ENCODE data around the gene CFTR. TPM values are rescaled to one million over a fixed set of nuclear protein-coding genes. Genes with fewer than 3 reads are reported as not detected.

The CFTR gene
- total RNA-seq, 1 donor: not detected

DNA sequence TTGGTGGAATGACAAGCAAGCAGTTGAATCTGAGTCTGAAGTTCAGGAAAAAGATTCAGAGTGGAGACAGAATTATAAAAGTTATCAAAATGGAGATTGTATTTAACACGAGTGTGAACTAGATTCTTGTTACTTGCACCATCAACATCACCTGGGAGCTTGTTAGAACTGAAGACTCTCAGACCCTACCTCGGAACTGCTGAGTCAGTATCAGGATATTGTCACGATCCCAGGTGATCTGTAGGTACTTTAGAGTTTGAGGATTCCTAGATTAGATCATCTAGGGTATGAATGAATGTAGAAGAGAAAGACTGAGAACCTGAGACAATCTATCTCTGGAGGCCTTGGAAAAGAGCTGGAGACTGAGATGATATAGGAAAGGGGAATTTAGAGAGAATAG is 199.3 kb downstream of the CFTR start:
- no peaks in the 10 kb centered on the region for H3K36me3 ChIP-seq (ENCODE audit: insufficient read depth, low read length)
- no peaks in the 10 kb centered on the region for H3K4me1 ChIP-seq (ENCODE audit: insufficient read depth, low read length)
- H3K27me3 ChIP-seq (ENCODE audit: insufficient read depth, low read length): no peaks in the 10 kb centered on the region
- H2AFZ ChIP-seq (ENCODE audit: low read length): no peak overlapping the region
- DNase-seq (ENCODE audit: insufficient read length, low spot score, missing footprints): no peak
- H3K9me3 ChIP-seq (ENCODE audit: low read depth, low read length): no peaks in the 10 kb centered on the region
- no peak overlapping the region for H3K4me2 ChIP-seq (ENCODE audit: insufficient read depth, low read length)
- no peaks in the 10 kb centered on the region for H4K20me1 ChIP-seq (ENCODE audit: insufficient read depth, low read length)
- no peak overlapping the region for H3K27ac ChIP-seq (ENCODE audit: low read depth, low read length)
- no peaks in the 10 kb centered on the region for H3K79me2 ChIP-seq (ENCODE audit: insufficient read depth, low read length)
- no peak overlapping the region for H3K4me3 ChIP-seq (ENCODE audit: insufficient read depth, low read length)
- no peak for TF ChIP-seq CTCF (IDR thresholded peaks at IDR 0.05; ENCODE audit: extremely low read depth, low read depth, low read length)

DNA sequence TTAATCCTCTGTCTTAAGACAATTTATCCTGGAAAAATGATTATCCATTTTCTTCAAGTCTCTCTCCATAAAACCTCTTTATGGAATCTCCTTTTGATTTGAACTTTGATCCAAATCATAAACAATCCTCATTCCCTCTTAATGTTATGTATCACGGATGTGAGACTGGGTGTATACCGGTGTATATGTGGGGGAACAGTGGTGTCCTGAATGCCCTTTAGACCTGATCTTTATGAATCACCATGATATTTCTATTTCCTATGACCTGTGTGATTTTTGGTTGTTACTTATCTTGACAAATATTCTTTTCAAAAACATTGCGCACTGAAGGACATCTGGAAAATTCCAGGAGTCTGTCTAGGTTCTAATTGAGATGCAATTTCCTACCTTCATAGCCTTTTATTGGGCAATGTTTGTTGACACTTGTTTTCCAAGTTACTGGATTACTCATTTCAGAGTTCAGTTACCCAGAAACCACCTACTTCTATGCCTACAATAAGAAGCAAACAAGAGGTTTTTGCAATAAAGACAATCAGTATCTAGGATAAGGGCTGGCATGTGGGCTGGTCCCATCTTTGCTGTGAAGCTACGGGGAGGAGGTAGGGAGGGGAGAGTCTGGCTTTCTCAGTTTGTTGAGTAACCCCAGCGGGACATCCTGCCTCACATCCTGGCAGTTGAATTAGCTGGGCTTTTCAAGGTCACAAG is 203.0 kb downstream of the CFTR start:
- Histone ChIP-seq H3K4me2 (ENCODE audit: insufficient read depth, low read length) (no peak overlapping the region), H3K4me3 (ENCODE audit: insufficient read depth, low read length) (no peak overlapping the region), H3K27me3 (ENCODE audit: insufficient read depth, low read length) (no peaks in the 10 kb centered on the region), H3K36me3 (ENCODE audit: insufficient read depth, low read length) (no peaks in the 10 kb centered on the region), H4K20me1 (ENCODE audit: insufficient read depth, low read length) (no peaks in the 10 kb centered on the region), H3K4me1 (ENCODE audit: insufficient read depth, low read length) (no peaks in the 10 kb centered on the region), H2AFZ (ENCODE audit: low read length) (no peak overlapping the region), H3K79me2 (ENCODE audit: insufficient read depth, low read length) (no peaks in the 10 kb centered on the region), H3K9me3 (ENCODE audit: low read depth, low read length) (no peaks in the 10 kb centered on the region), H3K27ac (ENCODE audit: low read depth, low read length) (no peak overlapping the region)
- TF ChIP-seq CTCF (IDR thresholded peaks at IDR 0.05; ENCODE audit: extremely low read depth, low read depth, low read length): no peak
- no peak for DNase-seq (ENCODE audit: insufficient read length, low spot score, missing footprints)

DNA sequence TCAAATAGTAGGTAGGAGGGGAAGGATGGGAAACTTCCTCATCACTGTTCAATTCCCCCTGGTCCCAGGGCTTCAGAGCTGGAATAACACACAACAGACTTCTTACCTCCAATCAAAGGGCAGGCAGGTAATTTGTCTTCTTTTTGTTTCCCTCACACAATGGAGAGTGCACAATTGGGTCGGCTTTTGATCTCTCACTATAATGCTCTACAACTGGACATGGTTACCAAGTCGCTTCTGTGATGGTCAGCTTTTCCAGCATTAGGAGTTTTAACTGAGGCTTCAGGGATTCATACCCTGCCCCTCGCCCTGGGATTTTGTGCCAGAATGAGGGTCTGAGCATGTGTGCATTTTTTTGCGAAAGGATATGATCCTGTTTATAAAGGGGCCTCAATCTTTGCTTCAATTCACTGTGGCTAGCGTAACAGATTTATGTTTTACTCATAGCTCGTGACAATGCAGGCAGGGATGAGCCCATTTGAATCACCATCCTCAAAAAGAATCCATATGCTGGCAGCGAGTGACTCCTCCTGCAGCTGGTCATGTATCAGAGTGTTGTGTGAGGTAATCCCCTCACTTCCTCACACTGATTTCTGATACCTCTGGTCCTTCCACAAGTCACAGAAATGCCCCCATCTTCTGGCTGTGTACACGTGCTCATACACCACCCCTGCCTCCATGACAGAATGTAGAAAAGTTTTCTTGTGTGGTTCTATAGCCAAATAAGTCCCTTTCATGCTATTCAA is 203.8 kb downstream of the CFTR start:
- Histone ChIP-seq H2AFZ (ENCODE audit: low read length) (no peak overlapping the region), H3K27me3 (ENCODE audit: insufficient read depth, low read length) (no peaks in the 10 kb centered on the region), H4K20me1 (ENCODE audit: insufficient read depth, low read length) (no peaks in the 10 kb centered on the region), H3K79me2 (ENCODE audit: insufficient read depth, low read length) (no peaks in the 10 kb centered on the region), H3K36me3 (ENCODE audit: insufficient read depth, low read length) (no peaks in the 10 kb centered on the region), H3K27ac (ENCODE audit: low read depth, low read length) (no peak overlapping the region), H3K4me3 (ENCODE audit: insufficient read depth, low read length) (no peak overlapping the region), H3K9me3 (ENCODE audit: low read depth, low read length) (no peaks in the 10 kb centered on the region), H3K4me1 (ENCODE audit: insufficient read depth, low read length) (no peaks in the 10 kb centered on the region), H3K4me2 (ENCODE audit: insufficient read depth, low read length) (no peak overlapping the region)
- TF ChIP-seq CTCF (IDR thresholded peaks at IDR 0.05; ENCODE audit: extremely low read depth, low read depth, low read length): no peak
- no peak for DNase-seq (ENCODE audit: insufficient read length, low spot score, missing footprints)

DNA sequence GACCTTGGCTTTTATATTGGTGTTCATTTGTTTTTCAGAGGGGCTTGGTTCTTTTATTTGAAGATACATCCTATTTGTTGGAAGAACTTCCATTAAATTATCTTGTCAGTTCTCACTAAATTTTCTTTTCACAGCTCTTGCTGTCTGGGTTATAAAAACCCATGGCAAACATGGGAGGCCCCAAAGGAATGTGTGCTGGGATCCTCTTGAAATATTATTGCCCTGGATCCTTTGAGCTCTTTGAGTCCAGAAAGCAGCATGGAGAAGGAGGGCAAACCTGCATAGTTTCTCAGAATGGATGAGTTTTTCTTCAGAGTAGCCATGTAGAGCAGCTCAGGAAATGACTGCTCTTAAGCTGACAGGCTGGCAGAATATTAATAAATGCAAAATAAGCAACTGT is 206.0 kb downstream of the CFTR start:
- no peak for DNase-seq (ENCODE audit: insufficient read length, low spot score, missing footprints)
- H3K27ac ChIP-seq (ENCODE audit: low read depth, low read length): no peak overlapping the region
- H3K36me3 ChIP-seq (ENCODE audit: insufficient read depth, low read length): no peaks in the 10 kb centered on the region
- H3K27me3 ChIP-seq (ENCODE audit: insufficient read depth, low read length): no peaks in the 10 kb centered on the region
- H3K79me2 ChIP-seq (ENCODE audit: insufficient read depth, low read length): no peaks in the 10 kb centered on the region
- H2AFZ ChIP-seq (ENCODE audit: low read length): no peak overlapping the region
- H3K9me3 ChIP-seq (ENCODE audit: low read depth, low read length): no peaks in the 10 kb centered on the region
- TF ChIP-seq CTCF (IDR thresholded peaks at IDR 0.05; ENCODE audit: extremely low read depth, low read depth, low read length): no peak
- no peaks in the 10 kb centered on the region for H4K20me1 ChIP-seq (ENCODE audit: insufficient read depth, low read length)
- no peak overlapping the region for H3K4me3 ChIP-seq (ENCODE audit: insufficient read depth, low read length)
- H3K4me2 ChIP-seq (ENCODE audit: insufficient read depth, low read length): no peak overlapping the region
- no peaks in the 10 kb centered on the region for H3K4me1 ChIP-seq (ENCODE audit: insufficient read depth, low read length)
